RWPE2 (cell line): ENCODE data around the gene FAM181A.

Experiments
- ATAC-seq: fragments of 200-7000 bp; cut with Tn5 transposase; 3 replicates; pipeline ENCODE4 v1.9.1; 2021; ENCODE audit warnings: low read depth
- DNase-seq: peaks from one replicate; pipeline ENCODE4 v3.0.0-alpha.2; 2020; ENCODE audit warnings: low spot score
- H3K27ac ChIP-seq: fragments of 450-650 bp; 2 replicates; pipeline ENCODE4 v1.5.1; 2017; ENCODE audit warnings: mild to moderate bottlenecking; ENCODE audit not compliant: poor library complexity, severe bottlenecking
- H3K27me3 ChIP-seq: fragments of 250-450 bp; sonication (Bioruptor Pico); 2 replicates; pipeline ENCODE4 v1.5.1; 2021; ENCODE audit warnings: mild to moderate bottlenecking, moderate library complexity; ENCODE audit not compliant: insufficient read depth, poor library complexity, severe bottlenecking
- H3K36me3 ChIP-seq: fragments of 250-450 bp; sonication (Bioruptor Pico); 2 replicates; pipeline ENCODE4 v1.5.1; 2020; ENCODE audit warnings: low read depth, mild to moderate bottlenecking, moderate library complexity
- H3K4me1 ChIP-seq: fragments of 250-450 bp; sonication (Bioruptor Pico); 2 replicates; pipeline ENCODE4 v1.5.1; 2021; ENCODE audit warnings: mild to moderate bottlenecking, moderate library complexity; ENCODE audit not compliant: insufficient read depth, poor library complexity, severe bottlenecking
- H3K4me3 ChIP-seq: fragments of 250-450 bp; sonication (Bioruptor Pico); 2 replicates; pipeline ENCODE4 v1.5.1; 2021; ENCODE audit warnings: mild to moderate bottlenecking, moderate library complexity; ENCODE audit not compliant: severe bottlenecking
- H3K9me3 ChIP-seq: fragments of 250-450 bp; sonication (Bioruptor Pico); 2 replicates; pipeline ENCODE4 v1.5.1; 2021; ENCODE audit warnings: mild to moderate bottlenecking, moderate library complexity; ENCODE audit not compliant: severe bottlenecking
- TF ChIP-seq, protein P1 (sequence below): fragments of 450-650 bp; IDR thresholded peaks from one replicate; pipeline ENCODE4 v1.5.1; 2017; ENCODE audit warnings: mild to moderate bottlenecking, moderate library complexity; ENCODE audit not compliant: poor library complexity, severe bottlenecking

FAM181A gene

DNA sequence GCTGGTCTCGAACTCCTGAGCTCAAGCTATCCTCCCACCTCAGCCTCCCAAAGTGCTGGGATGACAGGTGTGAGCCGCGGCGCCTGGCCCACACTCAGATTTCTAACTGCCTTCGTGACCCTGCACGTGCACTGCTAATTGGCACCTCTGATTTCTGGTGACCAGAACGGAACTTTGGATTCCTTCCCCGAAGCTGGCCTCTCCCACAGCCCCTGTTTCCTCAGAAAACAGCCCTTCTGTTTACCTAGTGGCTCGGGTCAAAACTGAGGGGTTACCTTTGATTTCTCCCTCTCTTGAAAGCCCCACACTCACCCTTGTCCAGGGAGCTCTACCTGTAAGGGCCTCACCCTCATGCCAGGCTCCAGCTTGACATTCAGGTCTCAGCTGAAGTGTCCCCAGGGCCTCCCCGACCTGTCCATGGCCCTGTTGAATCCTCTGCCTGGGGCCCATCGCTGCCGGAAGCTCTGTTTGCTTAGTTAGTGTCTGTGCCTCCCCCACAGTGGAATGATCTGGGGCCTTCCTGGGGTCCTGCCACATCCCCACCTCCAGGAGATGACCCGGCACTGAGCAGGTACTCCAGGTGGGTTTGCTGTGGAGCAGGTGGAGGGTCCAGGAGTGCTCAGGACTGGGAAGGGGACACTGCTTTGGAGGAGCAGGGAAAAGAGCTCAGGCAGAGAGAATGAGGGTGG, 24.4 kb upstream of the FAM181A start:
- no peak overlapping the region for H3K27ac ChIP-seq
- H3K4me3 ChIP-seq, result no peak overlapping the region
- DNase-seq (no peak), ATAC-seq (no peak)
- no peaks in the 10 kb centered on the region for H3K27me3 ChIP-seq
- H3K36me3 ChIP-seq, result no peaks in the 10 kb centered on the region
- H3K9me3 ChIP-seq, result no peaks in the 10 kb centered on the region
- no peaks in the 10 kb centered on the region for H3K4me1 ChIP-seq
- TF ChIP-seq, protein P1, sequence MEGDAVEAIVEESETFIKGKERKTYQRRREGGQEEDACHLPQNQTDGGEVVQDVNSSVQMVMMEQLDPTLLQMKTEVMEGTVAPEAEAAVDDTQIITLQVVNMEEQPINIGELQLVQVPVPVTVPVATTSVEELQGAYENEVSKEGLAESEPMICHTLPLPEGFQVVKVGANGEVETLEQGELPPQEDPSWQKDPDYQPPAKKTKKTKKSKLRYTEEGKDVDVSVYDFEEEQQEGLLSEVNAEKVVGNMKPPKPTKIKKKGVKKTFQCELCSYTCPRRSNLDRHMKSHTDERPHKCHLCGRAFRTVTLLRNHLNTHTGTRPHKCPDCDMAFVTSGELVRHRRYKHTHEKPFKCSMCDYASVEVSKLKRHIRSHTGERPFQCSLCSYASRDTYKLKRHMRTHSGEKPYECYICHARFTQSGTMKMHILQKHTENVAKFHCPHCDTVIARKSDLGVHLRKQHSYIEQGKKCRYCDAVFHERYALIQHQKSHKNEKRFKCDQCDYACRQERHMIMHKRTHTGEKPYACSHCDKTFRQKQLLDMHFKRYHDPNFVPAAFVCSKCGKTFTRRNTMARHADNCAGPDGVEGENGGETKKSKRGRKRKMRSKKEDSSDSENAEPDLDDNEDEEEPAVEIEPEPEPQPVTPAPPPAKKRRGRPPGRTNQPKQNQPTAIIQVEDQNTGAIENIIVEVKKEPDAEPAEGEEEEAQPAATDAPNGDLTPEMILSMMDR, result no peak

DNA sequence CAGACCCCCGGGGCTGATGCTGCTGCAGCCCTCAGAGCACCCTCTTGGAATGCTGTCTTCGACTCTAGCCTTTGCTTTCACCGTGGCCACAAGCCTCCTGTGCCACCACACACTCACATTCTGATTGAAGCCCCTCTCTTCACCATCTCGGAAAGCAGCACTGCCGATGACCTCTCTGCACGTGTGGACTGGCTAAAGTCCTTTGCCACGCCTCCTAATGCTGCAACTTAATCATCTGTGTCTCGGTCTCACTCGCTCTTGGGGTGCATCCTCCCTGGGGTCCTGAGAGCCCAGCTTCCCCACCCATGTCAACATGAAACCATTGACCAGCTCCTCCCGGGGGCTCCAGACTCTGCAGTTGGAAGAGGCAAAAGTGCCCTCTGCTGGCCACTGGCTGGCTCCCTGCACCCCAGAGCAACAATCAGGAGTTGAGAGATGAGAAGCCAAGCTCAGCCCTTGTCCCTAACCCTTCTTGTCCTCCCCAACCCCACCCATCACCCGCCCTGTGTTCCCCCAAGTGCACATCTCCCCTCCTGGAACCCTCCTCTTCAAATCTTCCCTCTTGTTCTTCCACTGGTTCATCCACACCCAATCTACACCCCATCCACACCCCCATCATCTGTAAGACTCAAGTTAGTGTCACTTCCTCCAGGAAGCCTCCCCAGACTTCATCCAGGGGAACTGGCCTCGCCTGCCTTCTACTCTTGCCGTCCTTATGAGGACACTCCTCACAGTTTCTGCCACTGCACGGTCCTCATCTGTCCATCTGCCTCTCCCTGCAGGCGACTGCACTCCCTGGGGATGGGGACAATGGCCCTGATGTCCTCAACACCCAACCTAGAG, 23.6 kb upstream of the FAM181A start:
- Histone ChIP-seq H3K36me3 (no peaks in the 10 kb centered on the region), H3K4me3 (no peak overlapping the region), H3K27ac (no peak overlapping the region), H3K9me3 (no peaks in the 10 kb centered on the region), H3K27me3 (no peaks in the 10 kb centered on the region), H3K4me1 (no peaks in the 10 kb centered on the region)
- no peak for ATAC-seq
- DNase-seq, result no peak
- TF ChIP-seq, protein P1, result peak; percentile 38

DNA sequence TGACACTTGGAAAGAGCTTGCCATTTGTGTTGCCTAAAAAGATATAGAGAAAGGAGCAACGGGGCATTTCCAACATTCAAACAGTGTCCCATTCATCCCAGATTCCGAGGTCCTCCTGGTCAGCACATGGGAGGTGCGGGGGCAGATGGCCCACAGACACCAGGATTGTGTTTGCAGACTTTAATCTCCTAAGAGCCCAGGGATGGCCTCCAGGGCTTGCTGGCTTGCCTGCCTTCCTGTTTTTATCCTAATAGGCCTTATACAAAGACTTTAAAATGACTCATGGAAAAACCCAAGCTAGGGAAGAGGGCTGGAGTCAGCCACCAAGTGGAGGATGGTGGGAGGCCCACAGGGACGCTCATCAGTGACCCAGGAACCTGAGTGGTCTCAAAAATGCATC, 21.5 kb upstream of the FAM181A start:
- no peak overlapping the region for H3K4me3 ChIP-seq
- TF ChIP-seq, protein P1, result no peak
- H3K27ac ChIP-seq, result no peak overlapping the region
- no peaks in the 10 kb centered on the region for H3K27me3 ChIP-seq
- no peak for ATAC-seq
- H3K36me3 ChIP-seq, result no peaks in the 10 kb centered on the region
- no peaks in the 10 kb centered on the region for H3K9me3 ChIP-seq
- DNase-seq, result no peak
- H3K4me1 ChIP-seq, result no peaks in the 10 kb centered on the region

DNA sequence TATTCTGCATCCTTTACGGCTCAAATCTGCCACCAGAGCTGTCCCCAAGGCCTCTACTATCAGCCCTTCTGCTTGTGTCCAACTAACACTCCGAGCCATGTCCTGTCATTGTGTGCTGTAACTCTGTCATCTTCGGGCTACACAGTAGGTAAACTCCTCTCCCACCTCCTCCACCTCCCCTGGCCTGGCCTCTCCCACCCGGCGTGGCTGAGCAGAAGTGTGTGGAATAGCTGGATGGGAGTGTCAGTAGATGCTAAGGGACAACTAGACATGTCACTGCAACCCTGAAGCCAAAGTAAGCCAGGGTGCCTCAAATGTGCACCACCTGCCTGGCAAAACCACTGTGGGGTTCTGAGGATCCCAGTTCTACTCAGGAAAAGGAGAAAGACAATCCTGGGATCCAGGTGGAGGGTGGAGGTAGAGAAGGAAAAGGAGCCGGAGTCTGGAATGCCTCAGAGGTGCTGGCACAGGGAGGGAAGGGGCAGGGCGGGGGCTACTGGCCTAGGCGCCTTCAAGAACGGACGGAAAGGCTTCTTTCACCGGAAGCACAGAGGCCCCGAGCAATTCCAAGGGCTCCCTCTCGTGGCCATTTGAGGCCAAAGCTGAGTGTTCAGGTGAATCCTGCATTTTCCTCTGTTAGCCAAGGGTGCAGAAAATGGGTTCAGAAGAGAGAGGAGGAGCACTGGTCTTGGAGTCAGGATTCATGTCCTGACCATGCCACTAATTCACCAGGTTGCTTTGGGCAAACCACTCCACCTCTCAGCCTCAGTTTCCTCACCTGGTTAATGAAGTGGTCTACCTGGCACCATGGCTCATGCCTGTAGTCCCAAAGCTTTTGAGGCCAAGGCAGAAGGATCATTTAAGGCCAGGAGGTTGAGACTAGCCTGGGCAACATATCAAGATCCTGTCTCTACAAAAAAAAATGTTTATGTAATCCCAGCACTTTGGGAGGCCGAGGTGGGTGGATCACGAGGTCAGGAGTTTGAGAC, 20.5 kb upstream of the FAM181A start:
- H3K27ac ChIP-seq, result no peak overlapping the region
- no peaks in the 10 kb centered on the region for H3K4me1 ChIP-seq
- ATAC-seq (peak; percentile 80), DNase-seq (peak; percentile 70)
- H3K4me3 ChIP-seq, result no peak overlapping the region
- no peaks in the 10 kb centered on the region for H3K36me3 ChIP-seq
- TF ChIP-seq, protein P1, result peak; percentile 87
- no peaks in the 10 kb centered on the region for H3K9me3 ChIP-seq
- H3K27me3 ChIP-seq, result no peaks in the 10 kb centered on the region
